Skeletal muscle satellite cell (primary cell): Measurements from ENCODE around the gene XYLT1.
A peak's percentile ranks its signal among the peaks of the same experiment; 100 is the strongest.
"Not testable (repeated sequence)": the region's sequence is repeated elsewhere in the genome, so short reads cannot be mapped to it uniquely, and the experiment has no call there.

ENCODE experiments used
- H3K27me3 ChIP-seq: 2 replicates; pipeline ENCODE4 v1.7.0; 2013; ENCODE audit warnings: low read length; ENCODE audit not compliant: control insufficient read depth, insufficient read depth
- H3K36me3 ChIP-seq: 2 replicates; pipeline ENCODE4 v1.7.0; 2013; ENCODE audit warnings: mild to moderate bottlenecking, control low read depth, low read length; ENCODE audit not compliant: insufficient read depth
- H3K4me1 ChIP-seq: 2 replicates; pipeline ENCODE4 v1.7.0; 2013; ENCODE audit warnings: low read length; ENCODE audit not compliant: control insufficient read depth, insufficient read depth
- H3K4me2 ChIP-seq: 2 replicates; pipeline ENCODE4 v1.7.0; 2013; ENCODE audit warnings: mild to moderate bottlenecking, low read length
- H3K4me3 ChIP-seq: 2 replicates; pipeline ENCODE4 v1.7.0; 2013; ENCODE audit warnings: low read length
- H3K9ac ChIP-seq: 2 replicates; pipeline ENCODE4 v1.7.0; 2013; ENCODE audit warnings: mild to moderate bottlenecking, low read depth, low read length, moderate library complexity
- H3K9me3 ChIP-seq: replicated peaks from 2 replicates; pipeline ENCODE4 v1.7.0; 2013; ENCODE audit warnings: mild to moderate bottlenecking, control low read depth, low read length

XYLT1 gene

GRCh38 chr16:17420816-17421215 is 49.9 kb downstream of the XYLT1 start:
- H3K27me3 ChIP-seq = no peaks in the 10 kb centered on the region
- H3K9ac ChIP-seq = no peak overlapping the region
- H3K9me3 ChIP-seq = no peaks in the 10 kb centered on the region
- peaks cover 3% of the 10 kb centered on the region for H3K36me3 ChIP-seq
- peaks cover 14% of the 10 kb centered on the region for H3K4me1 ChIP-seq
- H3K4me3 ChIP-seq = no peak overlapping the region
- H3K4me2 ChIP-seq = no peak overlapping the region

- Histone ChIP-seq H3K9me3 (no peaks in the 10 kb centered on the region), H3K9ac (no peak overlapping the region), H3K4me1 (peaks cover 14% of the 10 kb centered on the region), H3K4me2 (no peak overlapping the region), H3K27me3 (no peaks in the 10 kb centered on the region), H3K4me3 (no peak overlapping the region), H3K36me3 (peaks cover 3% of the 10 kb centered on the region)
Measured at GRCh38 chr16:17419266-17419665, 51.5 kb downstream of the XYLT1 start.

- Histone ChIP-seq H3K27me3 (no peaks in the 10 kb centered on the region), H3K4me3 (no peak overlapping the region), H3K36me3 (peaks cover 3% of the 10 kb centered on the region), H3K4me2 (no peak overlapping the region), H3K4me1 (peaks cover 14% of the 10 kb centered on the region), H3K9me3 (no peaks in the 10 kb centered on the region), H3K9ac (no peak overlapping the region)
Measured at GRCh38 chr16:17417740-17418139, 53.0 kb downstream of the XYLT1 start.

- H3K36me3 ChIP-seq = peaks cover 3% of the 10 kb centered on the region
- peak overlapping the region; percentile 50 for H3K4me2 ChIP-seq
- peaks cover 14% of the 10 kb centered on the region for H3K4me1 ChIP-seq
- H3K4me3 ChIP-seq = no peak overlapping the region
- no peaks in the 10 kb centered on the region for H3K27me3 ChIP-seq
- H3K9me3 ChIP-seq = no peaks in the 10 kb centered on the region
- no peak overlapping the region for H3K9ac ChIP-seq
Measured at GRCh38 chr16:17416461-17417311, 54.1 kb downstream of the XYLT1 start.

GRCh38 chr16:17414916-17415315 is 55.8 kb downstream of the XYLT1 start:
- Histone ChIP-seq H3K4me2 (no peak overlapping the region), H3K36me3 (peaks cover 3% of the 10 kb centered on the region), H3K27me3 (no peaks in the 10 kb centered on the region), H3K9ac (no peak overlapping the region), H3K9me3 (no peaks in the 10 kb centered on the region), H3K4me1 (peaks cover 14% of the 10 kb centered on the region), H3K4me3 (no peak overlapping the region)

GRCh38 chr16:17414421-17414820 is 56.3 kb downstream of the XYLT1 start:
- peaks cover 3% of the 10 kb centered on the region for H3K36me3 ChIP-seq
- H3K4me1 ChIP-seq = peaks cover 14% of the 10 kb centered on the region
- H3K9me3 ChIP-seq = no peaks in the 10 kb centered on the region
- H3K4me3 ChIP-seq = no peak overlapping the region
- no peak overlapping the region for H3K4me2 ChIP-seq
- no peaks in the 10 kb centered on the region for H3K27me3 ChIP-seq
- no peak overlapping the region for H3K9ac ChIP-seq

- H3K9ac ChIP-seq = no peak overlapping the region
- no peaks in the 10 kb centered on the region for H3K9me3 ChIP-seq
- H3K4me2 ChIP-seq = no peak overlapping the region
- peaks cover 14% of the 10 kb centered on the region for H3K4me1 ChIP-seq
- H3K36me3 ChIP-seq = peaks cover 3% of the 10 kb centered on the region
- H3K4me3 ChIP-seq = no peak overlapping the region
- no peaks in the 10 kb centered on the region for H3K27me3 ChIP-seq
Measured at GRCh38 chr16:17413508-17413907, 57.3 kb downstream of the XYLT1 start.

GRCh38 chr16:17412791-17413190 is 58.0 kb downstream of the XYLT1 start:
- Histone ChIP-seq H3K4me1 (peaks cover 14% of the 10 kb centered on the region), H3K4me3 (no peak overlapping the region), H3K9ac (no peak overlapping the region), H3K36me3 (no peaks in the 10 kb centered on the region), H3K4me2 (no peak overlapping the region), H3K27me3 (no peaks in the 10 kb centered on the region), H3K9me3 (no peaks in the 10 kb centered on the region)

- Histone ChIP-seq H3K9me3 (no peaks in the 10 kb centered on the region), H3K4me2 (no peak overlapping the region), H3K27me3 (no peaks in the 10 kb centered on the region), H3K4me3 (no peak overlapping the region), H3K9ac (no peak overlapping the region), H3K36me3 (no peaks in the 10 kb centered on the region), H3K4me1 (peaks cover 10% of the 10 kb centered on the region)
Measured at GRCh38 chr16:17412221-17412620, 58.5 kb downstream of the XYLT1 start.

- Histone ChIP-seq H3K4me3 (no peak overlapping the region), H3K4me2 (no peak overlapping the region), H3K27me3 (no peaks in the 10 kb centered on the region), H3K9me3 (no peaks in the 10 kb centered on the region), H3K36me3 (no peaks in the 10 kb centered on the region), H3K4me1 (peaks cover 7% of the 10 kb centered on the region), H3K9ac (no peak overlapping the region)
Measured at GRCh38 chr16:17411263-17411662, 59.5 kb downstream of the XYLT1 start.

- peaks cover 16% of the 10 kb centered on the region for H3K4me1 ChIP-seq
Measured at GRCh38 chr16:17410316-17410715, 60.4 kb downstream of the XYLT1 start.

GRCh38 chr16:17409894-17410293 is 60.9 kb downstream of the XYLT1 start:
- Histone ChIP-seq H3K9ac (no peak overlapping the region), H3K4me1 (peaks cover 20% of the 10 kb centered on the region), H3K9me3 (no peaks in the 10 kb centered on the region)

More at GRCh38 chr16:17410316-17410715, 60.4 kb downstream of the XYLT1 start:
- H3K27me3 ChIP-seq, H3K4me2 ChIP-seq, H3K9me3 ChIP-seq, H3K4me3 ChIP-seq, H3K36me3 ChIP-seq, H3K9ac ChIP-seq: not testable (repeated sequence)

More at GRCh38 chr16:17409894-17410293, 60.9 kb downstream of the XYLT1 start:
- Histone ChIP-seq H3K27me3 (no peaks in the 10 kb centered on the region), H3K4me2 (no peak overlapping the region), H3K36me3 (no peaks in the 10 kb centered on the region), H3K4me3 (no peak overlapping the region)
